Calu3 (cell line): ENCODE data around the gene ACAP3. TPM values are rescaled to one million over a fixed set of nuclear protein-coding genes. Genes with fewer than 3 reads are reported as not detected.

ENCODE experiments used
- BruUV-seq: library from RNA; stranded (reverse); fragments of 400-500 nt; replicated peaks from 2 replicates; lab custom pipeline; 2021; lab: Mats Ljungman, UMichigan
- CTCF ChIA-PET: fragments of 300-600 bp; sonication (Branson Sonifier 250); formaldehyde crosslinking; loops from one replicate; lab custom pipeline; 2022; ENCODE audit warnings: antibody characterized with exemption; lab: Charles Lee
- DNase-seq: peaks from one replicate; pipeline ENCODE4 v3.0.0; 2022
- H3K27ac Mint-ChIP-seq: one replicate; pipeline ENCODE4 v1.8.0; 2022; ENCODE audit warnings: mixed read lengths; ENCODE audit not compliant: unreplicated experiment
- H3K27me3 Mint-ChIP-seq: one replicate; pipeline ENCODE4 v1.8.0; 2022; ENCODE audit warnings: mixed read lengths; ENCODE audit not compliant: unreplicated experiment
- H3K36me3 Mint-ChIP-seq: one replicate; pipeline ENCODE4 v1.8.0; 2022; ENCODE audit warnings: mild to moderate bottlenecking, moderate library complexity, mixed read lengths; ENCODE audit not compliant: insufficient read depth, unreplicated experiment
- H3K4me1 Mint-ChIP-seq: one replicate; pipeline ENCODE4 v1.8.0; 2022; ENCODE audit warnings: mild to moderate bottlenecking, low read depth, mixed read lengths; ENCODE audit not compliant: unreplicated experiment
- H3K4me3 Mint-ChIP-seq: one replicate; pipeline ENCODE4 v1.8.0; 2022; ENCODE audit warnings: mild to moderate bottlenecking, low read depth, moderate library complexity, mixed read lengths; ENCODE audit not compliant: unreplicated experiment
- H3K9me3 Mint-ChIP-seq: one replicate; pipeline ENCODE4 v1.8.0; 2022; ENCODE audit warnings: low read depth, mixed read lengths; ENCODE audit not compliant: unreplicated experiment
- CTCF ChIP-seq: fragments of 200-600 bp; IDR thresholded peaks from one replicate; pipeline ENCODE4 v1.8.0; 2022; ENCODE audit warnings: antibody characterized with exemption; ENCODE audit not compliant: unreplicated experiment
- intact Hi-C: fragments of 100-400 bp; cut with micrococcal nuclease; formaldehyde crosslinking; loops from one replicate; pipeline ENCODE4 v1.10.0; 2022; ENCODE audit not compliant: unreplicated experiment
- total RNA-seq: library from RNA; stranded (reverse); gene quantifications from 2 replicates; pipeline ENCODE4 v1.2.3, GENCODE V29; 2022

ACAP3 gene
- total RNA-seq, 1 experiment from 2014 or later = 41.1 TPM

DNA sequence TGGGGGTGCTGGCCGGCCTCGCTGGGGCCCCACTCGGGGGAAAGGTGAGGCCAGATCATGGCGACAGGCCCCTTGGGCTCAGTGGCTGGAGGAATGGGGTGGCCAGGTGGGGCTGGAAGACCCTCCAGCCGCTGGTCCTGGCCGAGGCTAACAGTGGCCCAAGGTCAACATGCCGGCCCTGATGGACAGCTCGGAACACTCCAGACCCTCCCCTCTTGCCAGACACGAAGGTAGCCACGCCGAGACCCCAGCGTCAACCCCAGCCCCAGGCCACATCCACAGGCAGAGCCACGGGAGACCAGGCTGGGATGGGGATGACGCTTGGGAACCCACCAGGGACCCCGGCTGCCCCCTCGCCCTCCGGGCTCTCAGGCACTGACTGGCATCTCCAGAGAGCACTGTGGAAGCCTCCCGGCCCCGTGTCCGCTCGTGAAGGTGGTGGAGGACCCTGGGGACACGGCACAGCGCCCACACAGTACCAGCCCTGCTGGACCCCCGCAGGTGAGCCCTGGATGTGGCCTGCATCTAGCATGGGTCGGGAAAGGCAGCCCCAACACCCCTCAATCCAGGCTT lies 60.3 kb downstream of the ACAP3 start:
- BruUV-seq = no TSS peak
- no peak overlapping the region for H3K4me3 Mint-ChIP-seq
- peaks cover 12% of the 10 kb centered on the region for H3K36me3 Mint-ChIP-seq
- H3K27me3 Mint-ChIP-seq = no peaks in the 10 kb centered on the region
- no peaks in the 10 kb centered on the region for H3K9me3 Mint-ChIP-seq
- CTCF ChIA-PET = no interaction called here
- no peak for TF ChIP-seq CTCF
- intact Hi-C loops = loop anchor here (5.0 kb wide), 1 partner anchor 125 kb away; no protein-coding TSS in a partner anchor
- no peak overlapping the region for H3K27ac Mint-ChIP-seq
- DNase-seq = no peak
- H3K4me1 Mint-ChIP-seq = no peaks in the 10 kb centered on the region

- Mint-ChIP-seq H3K36me3 (peaks cover 12% of the 10 kb centered on the region), H3K4me3 (no peak within 1 kb of the TSS), H3K9me3 (no peaks in the 10 kb centered on the region), H3K4me1 (no peaks in the 10 kb centered on the region), H3K27me3 (no peaks in the 10 kb centered on the region), H3K27ac (no peak within 1 kb of the TSS)
- BruUV-seq = no TSS peak
- intact Hi-C loops = loop anchor here (5.0 kb wide), 1 partner anchor 124 kb away; no protein-coding TSS in a partner anchor
- DNase-seq = no peak
- CTCF ChIA-PET = no interaction called here
- TF ChIP-seq CTCF = no peak
These were observed 61.0 kb downstream of the ACAP3 start, which contains the start of gene C1QTNF12 for GRCh38 chr1:1246577-1247340. C1QTNF12 (minus strand) TSS chr1:1246722; CDS start chr1:1246690, 32 bp downstream.

GRCh38 chr1:1245817-1246576 lies 61.7 kb downstream of the ACAP3 start:
- no peak overlapping the region for H3K4me3 Mint-ChIP-seq
- H3K4me1 Mint-ChIP-seq = no peaks in the 10 kb centered on the region
- no peaks in the 10 kb centered on the region for H3K9me3 Mint-ChIP-seq
- H3K27me3 Mint-ChIP-seq = no peaks in the 10 kb centered on the region
- no peak overlapping the region for H3K27ac Mint-ChIP-seq
- peaks cover 12% of the 10 kb centered on the region for H3K36me3 Mint-ChIP-seq
- TF ChIP-seq CTCF = no peak
- CTCF ChIA-PET = no interaction called here
- no peak for DNase-seq
- BruUV-seq = no TSS peak
- intact Hi-C loops = loop anchor here (5.0 kb wide), 1 partner anchor 124 kb away; no protein-coding TSS in a partner anchor

DNA sequence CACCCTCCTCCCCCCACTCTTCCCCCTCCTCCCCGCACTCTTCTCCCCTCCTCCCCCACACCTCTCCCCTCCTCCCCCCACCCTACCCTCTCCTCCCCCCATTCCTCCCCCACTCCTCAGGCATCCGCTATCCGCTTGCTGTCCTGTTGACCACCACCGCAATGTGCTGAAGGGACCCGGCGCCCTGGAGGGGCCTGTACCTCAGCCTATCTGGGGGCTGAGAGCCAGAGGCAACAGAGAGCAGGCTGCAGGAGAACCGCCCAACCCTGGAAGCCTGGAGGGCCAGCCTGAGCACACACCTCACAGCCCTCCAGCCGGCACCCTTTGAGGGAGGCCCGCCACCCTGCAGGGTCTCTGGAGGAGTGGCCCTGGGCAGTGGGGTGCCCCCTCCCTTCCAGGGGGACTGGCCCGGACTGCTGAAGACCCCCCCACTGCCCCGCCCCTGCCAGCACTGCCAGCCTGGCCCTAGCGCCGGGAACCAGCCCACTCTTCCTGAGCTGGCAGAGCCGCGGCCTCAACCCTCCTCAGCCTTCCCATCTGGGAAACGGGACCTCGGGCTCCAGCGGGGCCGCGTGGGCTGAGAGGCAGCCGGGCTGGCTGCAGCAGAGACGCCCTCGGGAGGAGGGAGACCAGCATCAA lies 62.4 kb downstream of the ACAP3 start:
- peaks cover 12% of the 10 kb centered on the region for H3K36me3 Mint-ChIP-seq
- intact Hi-C loops = loop anchor here (5.0 kb wide), 1 partner anchor 123 kb away; no protein-coding TSS in a partner anchor
- no TSS peak for BruUV-seq
- no peak for TF ChIP-seq CTCF
- CTCF ChIA-PET = no interaction called here
- H3K4me1 Mint-ChIP-seq = no peaks in the 10 kb centered on the region
- no peak for DNase-seq
- H3K4me3 Mint-ChIP-seq = no peak overlapping the region
- no peak overlapping the region for H3K27ac Mint-ChIP-seq
- H3K27me3 Mint-ChIP-seq = no peaks in the 10 kb centered on the region
- H3K9me3 Mint-ChIP-seq = no peaks in the 10 kb centered on the region
